GM19025 (cell line): ENCODE data around the gene LAPTM4A.

Experiments used
- ATAC-seq: cut with Tn5 transposase; IDR thresholded peaks from one replicate; pipeline ENCODE4 v1.9.1; 2021; ENCODE audit warnings: mild to moderate bottlenecking, low read depth, moderate library complexity; ENCODE audit not compliant: unreplicated experiment

LAPTM4A gene

GRCh38 chr2:19989667-19990415, 61.6 kb downstream of the LAPTM4A start, which contains the start of gene WDR35:
Gene WDR35 (minus strand): TSS chr2:19990105. CDS start chr2:19990015, 90 bp downstream.
- ATAC-seq, result peak; percentile 92

GRCh38 chr2:19989342-19989666, 62.1 kb downstream of the LAPTM4A start:
- no peak for ATAC-seq

- ATAC-seq, result no peak
Observed at GRCh38 chr2:19988600-19988999, 62.8 kb downstream of the LAPTM4A start.

GRCh38 chr2:19987936-19988335, 63.5 kb downstream of the LAPTM4A start:
- ATAC-seq, result peak; percentile 52
